HepG2 (cell line): Measurements from ENCODE around the gene ADAM10.

ENCODE experiments used
- ADNP ChIP-seq: sonication (generic); formaldehyde crosslinking; IDR thresholded peaks from 2 replicates; pipeline ENCODE4 v1.4.0; 2020; ENCODE audit warnings: missing genetic modification reagents
- ETV6 ChIP-seq: sonication (generic); formaldehyde crosslinking; conservative IDR thresholded peaks from 2 replicates; pipeline ENCODE4 v1.4.0; 2020; ENCODE audit warnings: missing genetic modification reagents
- GATAD2A ChIP-seq: IDR thresholded peaks from 2 replicates; pipeline ENCODE4 v1.6.1; 2016
- MTA1 ChIP-seq: sonication (generic); formaldehyde crosslinking; IDR thresholded peaks from 2 replicates; pipeline ENCODE4 v1.4.0; 2020; ENCODE audit warnings: missing genetic modification reagents, mild to moderate bottlenecking, borderline replicate concordance
- NR2F6 ChIP-seq, 2 experiments: IDR thresholded peaks; 2 replicates each; pipeline ENCODE4 v1.6.1; 2016; ENCODE audit warnings: antibody characterized with exemption in 1 of 2, mild to moderate bottlenecking in 1 of 2
- TAF15 ChIP-seq: fragments of 200-400 bp; formaldehyde crosslinking; IDR thresholded peaks from one replicate; pipeline ENCODE4 v1.6.1; 2018; ENCODE audit warnings: mild to moderate bottlenecking, low read depth, low read length; ENCODE audit not compliant: poor library complexity, severe bottlenecking
- TF ChIP-seq, protein P1 (sequence below): sonication (generic); formaldehyde crosslinking; IDR thresholded peaks from 2 replicates; pipeline ENCODE4 v1.5.0; 2020; ENCODE audit warnings: mild to moderate bottlenecking, missing genetic modification reagents, moderate library complexity

DNA sequence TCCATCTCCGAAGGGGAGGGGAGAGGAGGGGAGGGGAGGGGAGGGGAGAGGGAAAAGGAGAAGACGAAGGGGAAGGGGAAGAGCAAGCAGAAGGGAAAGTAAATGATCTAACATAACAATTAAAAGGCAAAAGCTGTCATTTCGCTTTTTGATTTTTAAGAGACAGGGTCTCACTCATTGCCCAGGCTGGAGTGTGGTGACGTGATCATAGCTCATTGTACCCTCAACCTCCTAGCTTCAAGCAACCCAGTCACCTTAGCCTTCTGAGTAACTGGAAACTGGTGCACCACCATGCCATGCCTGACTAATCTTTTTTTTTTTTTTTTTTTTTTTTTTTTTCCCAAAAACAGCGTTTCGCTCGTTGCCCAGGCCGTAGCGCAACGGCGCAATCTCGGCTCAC is 22.6 kb downstream of the ADAM10 start:
- TF ChIP-seq NR2F6 (IDR thresholded peaks at IDR 0.05) (no peak), NR2F6 (CRISPR knock-in tag; IDR thresholded peaks at IDR 0.05) (no peak), ETV6 (CRISPR knock-in tag) (no peak), MTA1 (CRISPR knock-in tag) (no peak), TAF15 (no peak), ADNP (CRISPR knock-in tag) (no peak), GATAD2A (CRISPR knock-in tag) (no peak)
- TF ChIP-seq, protein P1, sequence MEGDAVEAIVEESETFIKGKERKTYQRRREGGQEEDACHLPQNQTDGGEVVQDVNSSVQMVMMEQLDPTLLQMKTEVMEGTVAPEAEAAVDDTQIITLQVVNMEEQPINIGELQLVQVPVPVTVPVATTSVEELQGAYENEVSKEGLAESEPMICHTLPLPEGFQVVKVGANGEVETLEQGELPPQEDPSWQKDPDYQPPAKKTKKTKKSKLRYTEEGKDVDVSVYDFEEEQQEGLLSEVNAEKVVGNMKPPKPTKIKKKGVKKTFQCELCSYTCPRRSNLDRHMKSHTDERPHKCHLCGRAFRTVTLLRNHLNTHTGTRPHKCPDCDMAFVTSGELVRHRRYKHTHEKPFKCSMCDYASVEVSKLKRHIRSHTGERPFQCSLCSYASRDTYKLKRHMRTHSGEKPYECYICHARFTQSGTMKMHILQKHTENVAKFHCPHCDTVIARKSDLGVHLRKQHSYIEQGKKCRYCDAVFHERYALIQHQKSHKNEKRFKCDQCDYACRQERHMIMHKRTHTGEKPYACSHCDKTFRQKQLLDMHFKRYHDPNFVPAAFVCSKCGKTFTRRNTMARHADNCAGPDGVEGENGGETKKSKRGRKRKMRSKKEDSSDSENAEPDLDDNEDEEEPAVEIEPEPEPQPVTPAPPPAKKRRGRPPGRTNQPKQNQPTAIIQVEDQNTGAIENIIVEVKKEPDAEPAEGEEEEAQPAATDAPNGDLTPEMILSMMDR = no peak
